Endothelial cell of umbilical vein (primary cell): Measurements from ENCODE around the gene TMCC3. TPM values are rescaled to one million over a fixed set of nuclear protein-coding genes. Genes with fewer than 3 reads are reported as not detected.

Experiments
- BruUV-seq: library from RNA; stranded (reverse); fragments of 400-500 nt; replicated peaks from 2 replicates; lab custom pipeline; 2021; lab: Mats Ljungman, UMichigan
- CTCF ChIA-PET: fragments of 300-600, 350-600 bp; sonication (Branson Sonifier 250); formaldehyde crosslinking; loops from one replicate; lab custom pipeline; 2021; ENCODE audit warnings: antibody characterized with exemption, inconsistent platforms; lab: Charles Lee
- POLR2A ChIA-PET: fragments of 300-600, 350-600 bp; sonication (Branson Sonifier 250); formaldehyde crosslinking; loops from one replicate; lab custom pipeline; 2021; ENCODE audit warnings: antibody characterized with exemption, inconsistent platforms; lab: Charles Lee
- DNase-seq: peaks from one replicate; pipeline ENCODE4 v3.0.0-alpha.2; 2011; ENCODE audit warnings: low read depth, low spot score
- FAIRE-seq: peaks from 2 replicates; lab custom pipeline; 2011; peaks lifted over from hg19 to GRCh38; lab: Jason Lieb, UNC
- H2AFZ ChIP-seq: 2 replicates; pipeline ENCODE4 v1.6.0; 2012; ENCODE audit warnings: low read depth, low read length, control low read depth, inconsistent platforms
- H3K27ac ChIP-seq: 2 replicates; pipeline ENCODE4 v1.5.1; 2011; ENCODE audit warnings: low read depth, mild to moderate bottlenecking, control low read depth, low read length, moderate library complexity; ENCODE audit not compliant: insufficient read depth
- H3K27me3 ChIP-seq, 2 experiments: 2 replicates each; pipeline versions ENCODE4 v1.6.0 to v1.6.1; 2011; ENCODE audit warnings: low read length in 2 of 2, mixed read lengths in 1 of 2; ENCODE audit not compliant: control insufficient read depth in 2 of 2, insufficient read depth in 2 of 2
- H3K36me3 ChIP-seq, 2 experiments: 2 replicates in 1 of 2; 3 replicates in 1 of 2; pipeline ENCODE4 v1.5.1; 2011; ENCODE audit warnings: low read length in 2 of 2, mild to moderate bottlenecking in 1 of 2, moderate library complexity in 1 of 2; ENCODE audit not compliant: control insufficient read depth in 2 of 2, insufficient read depth in 2 of 2; ENCODE audit errors: extremely low read depth in 1 of 2
- H3K4me1 ChIP-seq: 3 replicates; pipeline ENCODE4 v1.5.1; 2011; ENCODE audit warnings: mild to moderate bottlenecking, low read length; ENCODE audit not compliant: control insufficient read depth, insufficient read depth; ENCODE audit errors: extremely low read depth
- H3K4me2 ChIP-seq: 2 replicates; pipeline ENCODE4 v1.6.1; 2011; ENCODE audit warnings: low read length, control low read depth, mixed read lengths; ENCODE audit not compliant: insufficient read depth
- H3K4me3 ChIP-seq, 3 experiments: fragments of 200-600 bp in 1 of 3; sonication (generic), shearing (Covaris generic) in 1 of 3; replicated peaks in 1 of 3; 2 replicates each; pipeline ENCODE4 v1.5.1; 2011 to 2016; ENCODE audit warnings: control low read depth in 3 of 3, low read length in 3 of 3, mild to moderate bottlenecking in 2 of 3, inconsistent platforms in 1 of 3, low read depth in 1 of 3, moderate library complexity in 1 of 3; ENCODE audit not compliant: insufficient read depth in 1 of 3
- H3K79me2 ChIP-seq: 2 replicates; pipeline ENCODE4 v1.6.0; 2012; ENCODE audit warnings: low read length, inconsistent platforms; ENCODE audit not compliant: control insufficient read depth, insufficient read depth
- H3K9ac ChIP-seq: replicated peaks from 2 replicates; pipeline ENCODE3; 2011; ENCODE audit warnings: low read length, control low read depth; ENCODE audit not compliant: insufficient read depth; ENCODE audit errors: extremely low read depth
- H3K9me1 ChIP-seq: replicated peaks from 3 replicates; pipeline ENCODE4 v1.6.0; 2011; ENCODE audit warnings: mild to moderate bottlenecking, low read length; ENCODE audit not compliant: control insufficient read depth, insufficient read depth; ENCODE audit errors: extremely low read depth
- H3K9me3 ChIP-seq: replicated peaks from 2 replicates; pipeline ENCODE4 v1.5.1; 2012; ENCODE audit warnings: low read length, inconsistent platforms; ENCODE audit not compliant: control insufficient read depth, insufficient read depth
- H4K20me1 ChIP-seq: replicated peaks from 2 replicates; pipeline ENCODE3; 2011; ENCODE audit warnings: mild to moderate bottlenecking, low read length; ENCODE audit not compliant: control insufficient read depth, insufficient read depth; ENCODE audit errors: extremely low read depth
- EZH2 ChIP-seq: IDR thresholded peaks from 2 replicates; pipeline ENCODE4 v1.6.1; 2012; ENCODE audit warnings: borderline replicate concordance, low read depth, mild to moderate bottlenecking, moderate library complexity, low read length, inconsistent platforms; ENCODE audit not compliant: severe bottlenecking
- FOS ChIP-seq: IDR thresholded peaks from 2 replicates; pipeline ENCODE4 v1.6.1; 2011; ENCODE audit warnings: mild to moderate bottlenecking, low read length, moderate library complexity, borderline replicate concordance; ENCODE audit not compliant: insufficient read depth
- GATA2 ChIP-seq: IDR thresholded peaks from 2 replicates; pipeline ENCODE4 v1.7.0; 2011; ENCODE audit warnings: low read depth, mild to moderate bottlenecking, moderate library complexity, mixed read lengths, low read length; ENCODE audit not compliant: insufficient read length, insufficient read depth
- JUN ChIP-seq: IDR thresholded peaks from 2 replicates; pipeline ENCODE4 v1.6.1; 2011; ENCODE audit warnings: borderline replicate concordance, low read depth; ENCODE audit not compliant: insufficient read length, insufficient read depth
- MAX ChIP-seq: IDR thresholded peaks from 2 replicates; pipeline ENCODE4 v1.6.1; 2011; ENCODE audit not compliant: insufficient read depth, insufficient read length
- MYC ChIP-seq: IDR thresholded peaks from one replicate; pipeline ENCODE4 v1.6.1; 2011; ENCODE audit warnings: mild to moderate bottlenecking, low read depth, low read length
- POLR2A ChIP-seq: IDR thresholded peaks from 2 replicates; pipeline ENCODE4 v1.6.1; 2012; ENCODE audit warnings: low read depth, mild to moderate bottlenecking, control low read depth, low read length
- POLR2AphosphoS5 ChIP-seq: IDR thresholded peaks from 2 replicates; pipeline ENCODE4 v1.6.1; 2012; ENCODE audit warnings: low read depth, mild to moderate bottlenecking, control low read depth, low read length, moderate library complexity; ENCODE audit not compliant: insufficient read depth
- dilution Hi-C: fragments of 300-500 bp; cut with MboI; formaldehyde crosslinking; loops from one replicate; pipeline ENCODE4 v1.15.0; 2019; ENCODE audit warnings: low sequenced_read_pairs; ENCODE audit not compliant: extremely low pct_ligation_motif_present
- intact Hi-C: fragments of 100-400 bp; cut with micrococcal nuclease; formaldehyde crosslinking; loops from one replicate; pipeline ENCODE4 v1.10.0; 2022
- polyA plus RNA-seq, 4 experiments: library from polyadenylated mRNA; depleted of rRNA in 3 of 4; stranded (reverse) in 3 of 4; unstranded in 1 of 4; fragments of >200 nt; gene quantifications; 2 replicates each; pipeline versions ENCODE4 v1.2.1 to v1.2.3, GENCODE V29; 2011 to 2012; ENCODE audit warnings: missing spikeins in 1 of 4
- total RNA-seq: library from RNA; stranded (reverse); gene quantifications from 2 replicates; pipeline ENCODE4 v1.2.3, GENCODE V29; 2021
- TF ChIP-seq, protein P1 (sequence below), 2 donors: IDR thresholded peaks; 1 replicate in 1 of 2; 2 replicates in 1 of 2; pipeline ENCODE4 v1.5.1; 2011; ENCODE audit warnings: low read length in 2 of 2, mild to moderate bottlenecking in 2 of 2, moderate library complexity in 2 of 2, control low read depth in 1 of 2, inconsistent platforms in 1 of 2, low read depth in 1 of 2; ENCODE audit not compliant: insufficient read depth in 1 of 2; ENCODE audit errors: extremely low read depth in 1 of 2

Gene TMCC3
- total and polyA plus RNA-seq, 2 donors (not counting 3 experiments of a cell fraction or from before 2014, with no cell fraction given), result 13.5 to 30.4 TPM

DNA sequence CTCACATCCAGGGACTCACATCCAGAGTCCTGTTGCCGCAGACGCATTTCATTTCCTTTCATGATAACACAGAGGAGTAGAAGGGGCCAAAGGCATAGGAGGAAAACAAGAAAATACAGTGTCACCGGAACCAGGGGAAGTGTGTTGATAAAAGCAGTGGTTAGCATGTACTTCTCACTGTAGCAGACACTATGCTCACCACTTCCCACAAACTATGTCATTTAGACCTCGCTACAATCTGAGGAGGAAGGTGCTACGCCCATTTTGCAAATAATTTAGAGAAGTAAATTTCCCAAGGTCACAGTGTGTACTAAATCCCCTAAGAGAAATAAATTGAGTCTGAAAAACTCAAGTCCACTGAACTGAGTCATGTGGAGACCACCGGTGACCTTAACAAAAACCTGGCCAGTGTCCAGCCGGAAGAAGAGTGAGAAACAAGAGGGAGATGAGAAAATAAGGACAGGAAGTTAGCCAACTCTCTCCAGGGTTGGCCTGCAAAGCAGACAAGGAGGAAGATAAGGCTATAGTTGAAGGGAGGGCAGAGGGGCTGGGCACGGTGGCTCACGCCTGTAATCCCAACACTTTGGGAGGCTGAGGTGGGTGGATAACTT lies 25.8 kb upstream of the TMCC3 start:
- peak overlapping the region; percentile 87 for H2AFZ ChIP-seq
- no peaks in the 10 kb centered on the region for H3K9me3 ChIP-seq
- no TSS peak for BruUV-seq
- H3K4me3 ChIP-seq, result no peak overlapping the region
- no peaks in the 10 kb centered on the region for H3K79me2 ChIP-seq
- intact Hi-C loops, result loop anchor here (1.0 kb wide), 4 partner anchors 13 to 106 kb away; partner anchors contain the start of gene TMCC3
- H3K27me3 ChIP-seq, result no peaks in the 10 kb centered on the region
- peak overlapping the region; percentile 16 for H3K9ac ChIP-seq
- DNase-seq (peak; percentile 84), FAIRE-seq (peak; percentile 80)
- H3K4me1 ChIP-seq, result peaks cover 40% of the 10 kb centered on the region
- H3K36me3 ChIP-seq, result no peaks in the 10 kb centered on the region
- no peak for TF ChIP-seq JUN
- TF ChIP-seq, protein P1, sequence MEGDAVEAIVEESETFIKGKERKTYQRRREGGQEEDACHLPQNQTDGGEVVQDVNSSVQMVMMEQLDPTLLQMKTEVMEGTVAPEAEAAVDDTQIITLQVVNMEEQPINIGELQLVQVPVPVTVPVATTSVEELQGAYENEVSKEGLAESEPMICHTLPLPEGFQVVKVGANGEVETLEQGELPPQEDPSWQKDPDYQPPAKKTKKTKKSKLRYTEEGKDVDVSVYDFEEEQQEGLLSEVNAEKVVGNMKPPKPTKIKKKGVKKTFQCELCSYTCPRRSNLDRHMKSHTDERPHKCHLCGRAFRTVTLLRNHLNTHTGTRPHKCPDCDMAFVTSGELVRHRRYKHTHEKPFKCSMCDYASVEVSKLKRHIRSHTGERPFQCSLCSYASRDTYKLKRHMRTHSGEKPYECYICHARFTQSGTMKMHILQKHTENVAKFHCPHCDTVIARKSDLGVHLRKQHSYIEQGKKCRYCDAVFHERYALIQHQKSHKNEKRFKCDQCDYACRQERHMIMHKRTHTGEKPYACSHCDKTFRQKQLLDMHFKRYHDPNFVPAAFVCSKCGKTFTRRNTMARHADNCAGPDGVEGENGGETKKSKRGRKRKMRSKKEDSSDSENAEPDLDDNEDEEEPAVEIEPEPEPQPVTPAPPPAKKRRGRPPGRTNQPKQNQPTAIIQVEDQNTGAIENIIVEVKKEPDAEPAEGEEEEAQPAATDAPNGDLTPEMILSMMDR (IDR thresholded peaks at IDR 0.05; ENCODE audit: extremely low read depth in 1 of 2, insufficient read depth in 1 of 2, low read depth in 1 of 2, low read length in 2 of 2), result no peak
- TF ChIP-seq MYC, result no peak
- TF ChIP-seq POLR2A, result no peak
- no peak for TF ChIP-seq POLR2AphosphoS5
- peak; percentile 72 for TF ChIP-seq GATA2
- TF ChIP-seq EZH2, result no peak
- TF ChIP-seq FOS, result peak; percentile 68
- TF ChIP-seq MAX, result no peak
- ChIA-PET POLR2A (no interaction called here), CTCF (interaction anchor here (1.2 kb wide), 1 partner anchor 14 kb away, joined by 3 read pairs; no protein-coding TSS in a partner anchor)
- no peaks in the 10 kb centered on the region for H3K9me1 ChIP-seq
- no peaks in the 10 kb centered on the region for H4K20me1 ChIP-seq
- H3K27ac ChIP-seq, result peak overlapping the region; percentile 66
- dilution Hi-C loops, result no loop called here
- H3K4me2 ChIP-seq, result peak overlapping the region; percentile 45
